AG09319 (cell line): ENCODE data around the gene DRG1.

Experiments used
- DNase-seq: peaks from one replicate; pipeline ENCODE4 v3.0.0-alpha.2; 2010; ENCODE audit warnings: low read depth; ENCODE audit errors: extremely low read depth
- TF ChIP-seq, protein P1 (sequence below): IDR thresholded peaks from 2 replicates; pipeline ENCODE4 v1.5.1; 2011; ENCODE audit warnings: low read depth, mild to moderate bottlenecking, inconsistent platforms, low read length, moderate library complexity

Gene DRG1

DNA sequence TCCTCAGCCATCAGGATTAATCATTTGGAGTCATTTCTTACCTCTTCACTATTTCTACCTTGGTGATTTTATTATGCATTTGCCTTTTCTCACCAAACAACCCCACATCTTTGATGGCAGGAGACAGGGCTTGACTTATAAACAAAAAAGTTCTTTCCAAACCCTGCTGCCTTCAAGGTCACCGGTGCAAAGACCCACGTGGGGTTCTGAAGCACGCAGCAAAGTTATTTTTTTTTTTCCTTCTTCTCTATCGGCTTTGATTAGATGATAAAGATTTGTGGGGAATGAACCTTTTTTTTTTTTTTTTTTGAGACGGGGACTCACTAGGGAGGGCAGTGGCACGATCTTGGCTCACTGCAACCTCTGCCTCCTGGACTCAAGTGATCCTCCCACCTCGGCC is 44.1 kb downstream of the DRG1 start:
- no peak for DNase-seq
- TF ChIP-seq, protein P1, sequence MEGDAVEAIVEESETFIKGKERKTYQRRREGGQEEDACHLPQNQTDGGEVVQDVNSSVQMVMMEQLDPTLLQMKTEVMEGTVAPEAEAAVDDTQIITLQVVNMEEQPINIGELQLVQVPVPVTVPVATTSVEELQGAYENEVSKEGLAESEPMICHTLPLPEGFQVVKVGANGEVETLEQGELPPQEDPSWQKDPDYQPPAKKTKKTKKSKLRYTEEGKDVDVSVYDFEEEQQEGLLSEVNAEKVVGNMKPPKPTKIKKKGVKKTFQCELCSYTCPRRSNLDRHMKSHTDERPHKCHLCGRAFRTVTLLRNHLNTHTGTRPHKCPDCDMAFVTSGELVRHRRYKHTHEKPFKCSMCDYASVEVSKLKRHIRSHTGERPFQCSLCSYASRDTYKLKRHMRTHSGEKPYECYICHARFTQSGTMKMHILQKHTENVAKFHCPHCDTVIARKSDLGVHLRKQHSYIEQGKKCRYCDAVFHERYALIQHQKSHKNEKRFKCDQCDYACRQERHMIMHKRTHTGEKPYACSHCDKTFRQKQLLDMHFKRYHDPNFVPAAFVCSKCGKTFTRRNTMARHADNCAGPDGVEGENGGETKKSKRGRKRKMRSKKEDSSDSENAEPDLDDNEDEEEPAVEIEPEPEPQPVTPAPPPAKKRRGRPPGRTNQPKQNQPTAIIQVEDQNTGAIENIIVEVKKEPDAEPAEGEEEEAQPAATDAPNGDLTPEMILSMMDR: no peak

DNA sequence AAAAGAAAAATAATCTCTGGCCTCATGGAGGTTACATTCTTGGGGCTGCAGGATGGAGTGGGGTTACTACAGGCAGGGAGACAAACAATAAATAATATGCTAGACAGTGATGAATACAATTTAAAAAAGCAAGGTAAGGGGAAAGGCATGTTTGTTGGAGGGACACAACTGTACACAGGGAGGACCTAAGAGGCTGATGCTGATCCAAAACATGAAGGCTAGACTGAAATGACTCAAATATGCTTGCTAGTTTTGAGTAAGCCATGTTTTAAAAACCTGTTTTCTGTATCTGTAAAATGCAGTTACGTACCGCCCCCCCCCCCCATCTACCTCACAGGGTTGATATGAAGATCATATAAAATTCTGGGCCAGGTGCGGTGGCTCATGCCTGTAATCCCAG is 46.2 kb downstream of the DRG1 start:
- TF ChIP-seq, protein P1: no peak
- no peak for DNase-seq

DNA sequence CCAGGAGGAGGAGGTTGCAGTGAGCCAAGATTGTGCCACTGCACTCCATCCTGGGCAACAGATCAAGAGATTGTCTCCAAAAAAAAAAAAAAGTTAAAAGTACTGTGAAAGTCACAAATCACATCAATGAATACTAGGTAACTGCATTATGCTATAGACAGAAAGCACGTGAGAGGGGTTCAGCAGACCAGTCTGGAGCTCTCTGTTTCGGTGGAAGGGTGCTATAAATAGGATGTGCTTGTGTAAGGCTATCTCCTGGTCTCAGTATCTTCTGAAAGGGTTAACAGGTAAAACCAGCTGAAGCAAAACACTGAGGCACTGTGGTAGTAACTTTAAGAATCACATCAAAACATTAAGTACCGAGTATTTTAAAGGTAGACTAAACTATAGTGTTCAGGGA is 46.8 kb downstream of the DRG1 start:
- DNase-seq: no peak
- TF ChIP-seq, protein P1: no peak

DNA sequence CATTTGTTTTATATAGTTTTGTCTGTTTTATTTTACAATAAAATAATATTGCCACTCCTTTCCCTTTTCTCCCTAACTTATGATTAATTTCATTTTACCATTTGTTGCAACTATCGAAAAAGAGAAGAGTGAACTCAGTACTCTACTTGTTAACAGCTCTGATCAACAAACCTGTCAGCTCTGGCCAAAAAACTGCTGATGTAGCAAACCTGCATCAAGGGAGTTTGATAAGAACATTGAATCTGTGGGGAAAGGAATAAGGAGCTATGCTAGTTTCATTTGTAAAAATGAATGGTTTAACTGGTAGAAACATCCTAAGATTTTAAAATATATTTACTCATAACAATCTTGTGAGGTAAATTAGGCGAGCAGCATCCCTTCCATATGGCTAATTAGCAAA is 47.4 kb downstream of the DRG1 start:
- no peak for DNase-seq
- TF ChIP-seq, protein P1: no peak

DNA sequence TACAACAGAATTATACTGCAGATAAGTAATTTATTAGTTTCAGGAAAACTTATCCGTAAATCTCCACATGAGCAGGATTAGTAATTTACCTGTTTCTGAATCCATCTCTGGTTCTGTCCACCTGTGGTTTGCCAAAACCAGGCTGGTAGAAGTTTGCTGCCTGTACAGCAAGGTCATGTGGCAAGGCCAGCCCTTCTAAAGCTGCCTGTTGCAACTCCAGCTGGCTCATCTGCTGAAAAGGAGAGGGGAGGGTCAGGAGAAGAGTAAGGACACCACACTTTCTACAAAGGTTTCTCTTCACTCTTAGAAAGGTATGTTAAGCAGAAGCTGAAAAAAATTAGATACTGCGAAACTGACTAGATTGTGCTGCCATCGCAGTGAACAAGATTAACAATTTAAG is 47.9 kb downstream of the DRG1 start:
- TF ChIP-seq, protein P1: no peak

DNA sequence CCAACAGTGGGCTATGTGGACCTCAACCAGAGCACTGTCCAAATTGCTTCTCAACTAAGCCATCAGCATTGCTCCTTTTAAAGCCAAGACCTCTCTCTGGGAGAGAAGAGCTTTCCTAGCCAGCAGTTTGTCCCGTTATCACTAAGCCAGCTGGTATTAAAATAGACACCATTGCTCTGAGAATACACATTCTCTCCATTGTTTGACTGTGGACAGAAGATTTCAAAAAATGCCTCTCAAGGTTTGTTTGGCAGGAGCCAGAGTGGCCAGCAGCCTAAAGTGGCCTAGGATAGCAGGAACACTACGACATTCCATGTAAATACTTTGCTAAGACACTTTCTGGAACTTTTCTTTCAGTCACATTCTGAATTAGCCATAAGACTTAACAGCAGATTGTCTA is 49.0 kb downstream of the DRG1 start:
- DNase-seq: no peak

More for the DNA sequence above, 47.9 kb downstream of the DRG1 start:
- no peak for DNase-seq

DNA sequence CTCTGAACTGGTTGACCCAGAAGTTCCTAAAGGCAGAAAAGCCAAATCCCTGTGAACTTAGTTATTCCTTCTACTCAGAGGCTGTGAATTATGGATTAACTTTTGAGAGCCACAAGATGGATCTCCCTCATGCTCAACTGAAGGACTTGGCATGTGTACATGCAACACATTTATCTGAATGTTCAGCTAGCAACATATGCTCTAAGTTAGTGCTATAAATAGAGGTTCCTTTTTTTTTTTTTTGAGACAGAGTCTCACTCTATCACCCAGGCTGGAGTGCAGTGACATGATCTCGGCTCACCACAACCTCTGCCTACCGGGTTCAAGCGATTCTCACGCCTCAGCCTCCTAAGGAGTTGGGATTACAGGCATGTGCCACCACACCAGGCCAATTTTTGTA is 50.1 kb downstream of the DRG1 start:
- no peak for DNase-seq
- TF ChIP-seq, protein P1: no peak

More for the DNA sequence above, 49.0 kb downstream of the DRG1 start:
- TF ChIP-seq, protein P1: no peak
